Trophoblast cell (in vitro differentiated cells and primary cell): ENCODE measurements around the gene AGFG2.
A peak's percentile ranks its signal among the peaks of the same experiment; 100 is the strongest.

ENCODE experiments used
- DNase-seq, 2 donors: peaks; one replicate each; pipeline ENCODE4 v3.0.0-alpha.2; 2016
- H2AFZ ChIP-seq: 2 replicates; pipeline ENCODE4 v1.6.1; 2013; ENCODE audit warnings: low read length, moderate library complexity, mild to moderate bottlenecking; ENCODE audit not compliant: insufficient read depth, poor library complexity
- H2AK5ac ChIP-seq: 2 replicates; pipeline ENCODE4 v1.6.1; 2013; ENCODE audit warnings: mild to moderate bottlenecking, low read length
- H2BK120ac ChIP-seq: 2 replicates; pipeline ENCODE4 v1.6.1; 2013; ENCODE audit warnings: low read length, mild to moderate bottlenecking, moderate library complexity; ENCODE audit not compliant: insufficient read depth, poor library complexity
- H2BK12ac ChIP-seq: 2 replicates; pipeline ENCODE4 v1.6.1; 2013; ENCODE audit warnings: mild to moderate bottlenecking, low read length, moderate library complexity
- H2BK5ac ChIP-seq: 2 replicates; pipeline ENCODE4 v1.6.1; 2013; ENCODE audit warnings: low read length, low read depth, moderate library complexity, mild to moderate bottlenecking; ENCODE audit not compliant: poor library complexity
- H3K14ac ChIP-seq: 2 replicates; pipeline ENCODE4 v1.6.1; 2013; ENCODE audit warnings: mild to moderate bottlenecking, low read length
- H3K18ac ChIP-seq: 2 replicates; pipeline ENCODE4 v1.6.1; 2013; ENCODE audit warnings: mild to moderate bottlenecking, low read length
- H3K23ac ChIP-seq: 2 replicates; pipeline ENCODE4 v1.6.1; 2013; ENCODE audit warnings: low read length
- H3K27ac ChIP-seq: 2 replicates; pipeline ENCODE4 v1.5.1; 2013; ENCODE audit warnings: low read depth, mild to moderate bottlenecking, inconsistent platforms, low read length, moderate library complexity
- H3K27me3 ChIP-seq: 2 replicates; pipeline ENCODE4 v1.6.1; 2013; ENCODE audit warnings: inconsistent platforms, mild to moderate bottlenecking, low read length, moderate library complexity; ENCODE audit not compliant: insufficient read depth
- H3K36me3 ChIP-seq, 2 experiments: 1 replicate in 1 of 2; 2 replicates in 1 of 2; pipeline ENCODE4 v1.6.1; 2013; ENCODE audit warnings: low read length in 2 of 2, mild to moderate bottlenecking in 2 of 2, moderate library complexity in 1 of 2; ENCODE audit not compliant: insufficient read depth in 2 of 2, control insufficient read depth in 1 of 2
- H3K4ac ChIP-seq: 2 replicates; pipeline ENCODE4 v1.6.1; 2013; ENCODE audit warnings: low read depth, mild to moderate bottlenecking, low read length, moderate library complexity
- H3K4me1 ChIP-seq, 2 experiments: 1 replicate in 1 of 2; 2 replicates in 1 of 2; pipeline ENCODE4 v1.6.1; 2013; ENCODE audit warnings: low read length in 2 of 2, mild to moderate bottlenecking in 2 of 2, moderate library complexity in 1 of 2; ENCODE audit not compliant: insufficient read depth in 2 of 2, control insufficient read depth in 1 of 2
- H3K4me2 ChIP-seq: 2 replicates; pipeline ENCODE4 v1.6.1; 2013; ENCODE audit warnings: inconsistent platforms, mild to moderate bottlenecking, low read length, moderate library complexity
- H3K4me3 ChIP-seq: 2 replicates; pipeline ENCODE4 v1.5.1; 2013; ENCODE audit warnings: mild to moderate bottlenecking, low read depth, low read length, inconsistent platforms
- H3K79me1 ChIP-seq: one replicate; pipeline ENCODE4 v1.6.1; 2013; ENCODE audit warnings: low read length
- H3K79me2 ChIP-seq: 2 replicates; pipeline ENCODE4 v1.6.1; 2013; ENCODE audit warnings: low read length, mild to moderate bottlenecking; ENCODE audit not compliant: control insufficient read depth, insufficient read depth, poor library complexity
- H3K9ac ChIP-seq: 2 replicates; pipeline ENCODE4 v1.6.1; 2013; ENCODE audit warnings: mild to moderate bottlenecking, low read length
- H3K9me3 ChIP-seq: 2 replicates; pipeline ENCODE4 v1.6.1; 2013; ENCODE audit warnings: low read depth, mild to moderate bottlenecking, control low read depth, inconsistent platforms, low read length; ENCODE audit not compliant: insufficient read depth
- H4K12ac ChIP-seq: 2 replicates; pipeline ENCODE4 v1.6.1; 2013; ENCODE audit warnings: low read depth, mild to moderate bottlenecking, low read length, moderate library complexity
- H4K8ac ChIP-seq: 2 replicates; pipeline ENCODE4 v1.6.1; 2013; ENCODE audit warnings: low read depth, mild to moderate bottlenecking, low read length, moderate library complexity
- H4K91ac ChIP-seq: one replicate; pipeline ENCODE4 v1.6.1; 2013; ENCODE audit warnings: low read depth, mild to moderate bottlenecking, low read length, moderate library complexity
- WGBS: extraction: QIAGEN DNeasy Blood & Tissue Kit; methylation state at CpG from one replicate; pipeline ENCODE4 v1.1.7; 2013; ENCODE audit warnings: missing lambda C conversion rate; ENCODE audit not compliant: insufficient read length, insufficient coverage; ENCODE audit errors: extremely low coverage; 5-methylcytosine and 5-hydroxymethylcytosine counted together

AGFG2 gene

DNA sequence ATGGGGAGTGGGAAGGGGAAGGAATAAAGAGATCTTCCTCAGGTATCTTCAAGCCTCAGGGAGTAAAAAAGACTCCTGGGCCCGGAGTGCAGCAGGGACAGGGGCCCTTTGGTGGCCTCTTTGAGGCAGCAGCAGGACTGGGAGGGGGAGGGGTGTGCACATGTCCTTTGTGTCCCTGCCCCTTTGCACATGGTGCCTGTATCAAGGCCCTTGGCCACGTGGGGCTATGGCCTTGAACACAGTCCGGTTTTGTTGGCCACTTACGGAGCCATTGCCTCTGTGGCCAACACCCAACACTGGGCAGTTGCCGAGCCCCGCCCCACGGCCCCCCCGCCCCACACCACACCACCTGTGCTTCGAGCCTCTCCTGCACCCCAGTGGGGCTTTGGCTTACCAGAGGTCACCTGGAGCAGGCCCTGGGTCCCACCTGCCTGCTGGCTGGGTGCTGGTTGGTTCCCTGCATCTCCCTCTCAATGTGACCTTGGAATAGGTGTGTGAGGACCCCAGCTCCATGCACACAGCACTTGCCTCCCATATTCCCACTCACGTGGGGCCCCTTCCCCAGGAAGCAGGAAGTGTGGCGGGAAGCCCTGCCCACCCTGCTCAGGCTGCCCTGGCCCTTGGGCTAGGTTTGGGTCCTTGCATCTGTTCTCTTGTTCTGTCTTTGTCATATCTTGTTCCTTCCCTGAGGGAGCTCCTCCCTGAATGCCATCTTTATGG lies 29.3 kb downstream of the AGFG2 start:
- H3K36me3 ChIP-seq, result peaks cover 0 to 5% of the 10 kb centered on the region in 2 experiments
- no peak overlapping the region for H2BK12ac ChIP-seq
- no peak overlapping the region for H3K4me3 ChIP-seq
- no peak for DNase-seq
- no peak overlapping the region for H3K4ac ChIP-seq
- peaks cover 29 to 42% of the 10 kb centered on the region in 2 experiments for H3K4me1 ChIP-seq
- H3K18ac ChIP-seq, result no peak overlapping the region
- no peaks in the 10 kb centered on the region for H3K79me1 ChIP-seq
- H3K9me3 ChIP-seq, result peaks cover 8% of the 10 kb centered on the region
- no peak overlapping the region for H2BK5ac ChIP-seq
- no peaks in the 10 kb centered on the region for H3K79me2 ChIP-seq
- no peak overlapping the region for H2AFZ ChIP-seq
- H4K91ac ChIP-seq, result no peak overlapping the region
- H3K27me3 ChIP-seq, result peaks cover 9% of the 10 kb centered on the region
- no peak overlapping the region for H3K27ac ChIP-seq
- no CpG with 5 or more reads among the region's 11 CpGs for WGBS
- no peak overlapping the region for H2BK120ac ChIP-seq
- H4K8ac ChIP-seq, result no peak overlapping the region
- no peak overlapping the region for H3K14ac ChIP-seq
- H3K4me2 ChIP-seq, result no peak overlapping the region
- H3K9ac ChIP-seq, result no peak overlapping the region
- no peak overlapping the region for H4K12ac ChIP-seq
- H3K23ac ChIP-seq, result no peak overlapping the region
- no peak overlapping the region for H2AK5ac ChIP-seq

DNA sequence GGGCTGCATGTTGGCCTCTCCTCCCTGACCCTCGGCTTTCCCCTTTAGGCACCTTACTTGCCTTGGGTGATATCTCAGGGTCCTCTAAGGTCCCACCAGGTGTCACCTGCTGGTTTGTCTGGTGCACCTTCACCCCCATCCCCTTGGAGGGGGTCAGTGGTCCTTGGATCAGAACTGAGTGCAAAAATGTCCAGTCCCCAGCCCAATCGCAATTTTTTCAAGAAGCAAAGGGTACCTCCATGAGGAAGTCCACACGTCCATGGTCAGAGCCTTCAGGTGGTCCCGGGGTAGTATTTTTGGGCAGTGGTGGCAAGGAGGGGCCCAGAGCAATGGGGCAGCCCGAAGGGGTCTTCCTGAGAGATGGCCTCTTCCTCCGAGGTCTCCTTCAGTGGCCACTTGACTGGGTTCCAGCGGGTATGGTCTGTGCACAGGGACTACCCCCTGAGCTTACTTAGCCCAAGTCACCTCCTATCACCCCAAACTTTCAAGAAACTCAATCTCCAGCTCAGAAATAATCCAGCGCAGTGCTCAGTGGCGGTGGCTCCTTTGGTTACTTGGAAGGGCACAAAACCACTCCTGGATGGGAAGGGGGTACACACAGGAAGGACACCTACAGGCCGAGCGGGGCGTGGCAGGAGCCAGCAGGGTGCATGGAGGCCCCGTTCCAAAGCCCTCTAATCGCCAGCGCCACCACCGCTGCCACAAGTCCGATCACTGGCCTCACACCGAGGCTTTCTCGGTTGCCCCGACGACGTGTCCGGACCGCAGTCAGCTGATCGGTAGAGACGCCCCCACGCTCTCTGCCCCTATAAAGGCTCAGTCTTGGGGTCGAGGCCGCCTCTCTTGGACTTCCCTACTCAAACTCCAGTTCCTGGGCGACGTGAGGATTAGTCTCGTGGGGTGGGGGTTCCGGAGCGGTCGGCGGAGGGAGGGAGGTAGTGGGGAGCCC lies 30.2 kb downstream of the AGFG2 start:
- no peak overlapping the region for H3K14ac ChIP-seq
- H4K8ac ChIP-seq, result no peak overlapping the region
- H3K23ac ChIP-seq, result no peak overlapping the region
- no peaks in the 10 kb centered on the region for H3K79me1 ChIP-seq
- no peak overlapping the region for H3K4ac ChIP-seq
- H2BK5ac ChIP-seq, result no peak overlapping the region
- no peak overlapping the region for H3K18ac ChIP-seq
- H3K9me3 ChIP-seq, result peaks cover 8% of the 10 kb centered on the region
- H3K27me3 ChIP-seq, result peaks cover 9% of the 10 kb centered on the region
- peaks cover 6 to 10% of the 10 kb centered on the region in 2 experiments for H3K36me3 ChIP-seq
- H2AK5ac ChIP-seq, result no peak overlapping the region
- H2BK12ac ChIP-seq, result no peak overlapping the region
- H2AFZ ChIP-seq, result no peak overlapping the region
- H3K79me2 ChIP-seq, result no peaks in the 10 kb centered on the region
- H4K91ac ChIP-seq, result no peak overlapping the region
- H3K27ac ChIP-seq, result no peak overlapping the region
- DNase-seq, result peak in 1 of 2 donors; percentile 31
- H4K12ac ChIP-seq, result no peak overlapping the region
- peak overlapping the region; percentile 7 for H3K4me3 ChIP-seq
- H3K4me2 ChIP-seq, result peak overlapping the region; percentile 57
- H2BK120ac ChIP-seq, result no peak overlapping the region
- peaks cover 29 to 40% of the 10 kb centered on the region in 2 experiments for H3K4me1 ChIP-seq
- WGBS, result no CpG with 5 or more reads among the region's 36 CpGs
- H3K9ac ChIP-seq, result no peak overlapping the region

DNA sequence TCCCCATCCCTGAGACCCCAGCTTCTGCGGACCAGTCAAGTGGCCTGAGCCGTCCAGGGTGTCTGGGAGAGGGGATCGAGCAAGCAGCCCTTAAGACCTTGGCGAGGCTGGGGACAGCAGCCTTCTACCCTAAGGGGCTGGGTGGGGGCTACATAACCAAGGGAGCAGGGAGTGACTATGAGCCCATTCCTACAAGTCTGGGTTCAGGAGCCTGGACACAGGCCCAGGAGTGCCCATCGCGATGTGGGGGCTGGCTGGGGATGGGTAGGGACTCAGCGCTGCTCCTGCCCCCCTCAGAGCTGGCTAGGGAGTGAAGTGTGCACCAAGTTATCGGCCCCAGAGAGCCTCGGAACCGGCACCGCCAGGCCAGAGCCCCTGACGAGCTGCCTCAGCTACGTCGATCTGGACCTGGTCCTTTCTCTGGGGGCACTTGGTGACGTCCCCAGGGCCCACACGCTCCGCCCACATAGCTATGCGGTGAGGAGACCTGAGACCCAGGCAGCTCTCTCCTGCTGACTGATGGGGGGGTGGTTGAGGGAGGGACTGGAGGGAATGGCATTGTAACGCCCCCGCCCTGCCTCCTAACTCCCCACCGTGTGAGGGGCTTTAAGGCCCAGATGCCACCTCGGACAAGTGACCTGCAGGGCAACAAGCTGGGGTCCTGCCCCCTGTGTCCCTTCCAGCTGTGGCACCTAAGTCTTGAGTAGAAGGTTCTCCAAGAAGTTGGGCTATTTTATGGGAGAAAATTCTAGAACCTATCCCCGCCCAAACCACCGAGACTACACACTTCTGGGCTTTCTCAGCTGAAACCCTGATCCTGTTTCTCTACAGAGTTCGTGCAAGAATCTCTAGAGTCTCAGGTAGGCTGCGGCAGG lies 32.2 kb downstream of the AGFG2 start:
- Histone ChIP-seq H3K27ac (no peak overlapping the region), H2AK5ac (no peak overlapping the region), H3K4ac (no peak overlapping the region), H3K4me1 (peaks cover 23 to 29% of the 10 kb centered on the region in 2 experiments), H4K12ac (no peak overlapping the region), H2BK5ac (no peak overlapping the region), H2AFZ (no peak overlapping the region), H4K8ac (no peak overlapping the region), H3K4me2 (no peak overlapping the region), H3K4me3 (no peak overlapping the region), H3K23ac (no peak overlapping the region), H3K79me1 (no peaks in the 10 kb centered on the region), H3K18ac (no peak overlapping the region), H3K9ac (no peak overlapping the region), H3K27me3 (peaks cover 9% of the 10 kb centered on the region), H3K9me3 (peaks cover 8% of the 10 kb centered on the region), H3K14ac (no peak overlapping the region), H3K79me2 (no peaks in the 10 kb centered on the region), H4K91ac (no peak overlapping the region), H2BK120ac (no peak overlapping the region), H2BK12ac (no peak overlapping the region), H3K36me3 (peaks cover 26 to 30% of the 10 kb centered on the region in 2 experiments)
- DNase-seq, result peak in 1 of 2 donors; percentile 10
- no CpG with 5 or more reads among the region's 26 CpGs for WGBS

DNA sequence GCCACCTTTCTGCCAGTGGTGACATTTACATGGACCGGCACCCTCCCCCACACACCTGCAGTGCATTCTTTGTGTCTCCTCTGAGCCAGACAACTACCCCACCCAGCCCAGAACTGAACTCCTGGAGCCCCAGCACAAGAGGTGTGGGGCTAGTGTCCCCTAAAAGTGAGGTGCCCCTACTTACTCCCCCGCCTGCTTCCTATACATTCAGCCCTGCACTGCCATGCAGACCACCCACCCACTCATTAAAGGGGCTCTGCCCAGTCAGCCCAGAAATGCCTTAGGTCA lies 32.8 kb downstream of the AGFG2 start:
- Histone ChIP-seq H3K9me3 (peaks cover 8% of the 10 kb centered on the region), H3K36me3 (peaks cover 32 to 35% of the 10 kb centered on the region in 2 experiments), H3K18ac (no peak overlapping the region), H3K23ac (no peak overlapping the region), H3K14ac (no peak overlapping the region), H2BK120ac (no peak overlapping the region), H4K8ac (no peak overlapping the region), H3K27me3 (peaks cover 9% of the 10 kb centered on the region), H4K91ac (no peak overlapping the region), H2BK5ac (no peak overlapping the region), H3K4ac (no peak overlapping the region), H4K12ac (no peak overlapping the region), H3K4me1 (peaks cover 21 to 27% of the 10 kb centered on the region in 2 experiments), H2AFZ (no peak overlapping the region), H2AK5ac (no peak overlapping the region), H3K9ac (no peak overlapping the region), H3K4me3 (no peak overlapping the region), H2BK12ac (no peak overlapping the region), H3K27ac (no peak overlapping the region), H3K79me1 (no peaks in the 10 kb centered on the region), H3K79me2 (no peaks in the 10 kb centered on the region), H3K4me2 (no peak overlapping the region)
- no CpG with 5 or more reads among the region's 2 CpGs for WGBS
- DNase-seq, result peak in 1 of 2 donors; percentile 32
